ENCODE data around the gene SCCPDH. TPM values are rescaled to one million over a fixed set of nuclear protein-coding genes. Genes with fewer than 3 reads are reported as not detected.

The SCCPDH gene
- total and polyA plus RNA-seq, 3 experiments from 2014 or later, result 20.2 to 41.0 (median 39.5) TPM

DNA sequence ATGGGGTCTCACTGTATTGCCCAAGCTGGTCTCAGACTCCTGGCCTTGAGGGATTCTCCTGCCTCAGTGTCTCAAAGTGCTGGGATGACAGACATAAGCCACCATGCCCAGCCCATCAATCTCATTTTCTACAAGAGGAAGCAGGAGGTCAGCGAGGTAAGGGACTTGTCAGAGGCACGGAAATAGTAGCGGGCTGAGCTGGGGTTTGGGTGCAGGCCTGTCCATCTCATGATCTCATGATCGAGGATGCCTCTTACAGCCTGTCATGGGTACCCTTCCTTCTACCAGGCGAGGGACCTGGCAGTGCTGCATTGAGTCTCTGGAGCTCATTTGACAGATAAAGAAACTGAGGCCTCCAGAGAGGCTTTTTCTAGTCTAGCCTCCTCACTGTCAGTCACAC lies 28.5 kb upstream of the SCCPDH start:
- Mint-ChIP-seq H3K36me3 (peaks cover 0 to 1% (median 0%) of the 10 kb centered on the region in 3 donors), H3K4me3 (no peak overlapping the region), H3K9me3 (peaks cover 4 to 17% (median 6%) of the 10 kb centered on the region in 5 donors), H3K4me1 (peaks cover 5 to 11% (median 6%) of the 10 kb centered on the region in 3 donors), H3K27me3 (no peaks in the 10 kb centered on the region), H3K27ac (peak overlapping the region in 1 of 8 donors; percentile 43)
- no peak overlapping the region for H3K4me3 ChIP-seq (ENCODE audit: low read length)
- DNase-seq, result no peak
- H3K27ac ChIP-seq (ENCODE audit: low read depth, low read length), result no peak overlapping the region
- POLR2A ChIA-PET, result no interaction called here
- H3K4me1 ChIP-seq (ENCODE audit: insufficient read depth, low read length), result peaks cover 5% of the 10 kb centered on the region
- CTCF ChIA-PET, result interaction anchor here (1.1 kb wide), 1 partner anchor 203 kb away, joined by 3 read pairs; no protein-coding TSS in a partner anchor
- H3K36me3 ChIP-seq (ENCODE audit: insufficient read depth, low read length), result no peaks in the 10 kb centered on the region
- H3K27me3 ChIP-seq (ENCODE audit: insufficient read depth, low read length, poor library complexity, severe bottlenecking), result no peaks in the 10 kb centered on the region
- no peaks in the 10 kb centered on the region for H3K9me3 ChIP-seq (ENCODE audit: low read length)

DNA sequence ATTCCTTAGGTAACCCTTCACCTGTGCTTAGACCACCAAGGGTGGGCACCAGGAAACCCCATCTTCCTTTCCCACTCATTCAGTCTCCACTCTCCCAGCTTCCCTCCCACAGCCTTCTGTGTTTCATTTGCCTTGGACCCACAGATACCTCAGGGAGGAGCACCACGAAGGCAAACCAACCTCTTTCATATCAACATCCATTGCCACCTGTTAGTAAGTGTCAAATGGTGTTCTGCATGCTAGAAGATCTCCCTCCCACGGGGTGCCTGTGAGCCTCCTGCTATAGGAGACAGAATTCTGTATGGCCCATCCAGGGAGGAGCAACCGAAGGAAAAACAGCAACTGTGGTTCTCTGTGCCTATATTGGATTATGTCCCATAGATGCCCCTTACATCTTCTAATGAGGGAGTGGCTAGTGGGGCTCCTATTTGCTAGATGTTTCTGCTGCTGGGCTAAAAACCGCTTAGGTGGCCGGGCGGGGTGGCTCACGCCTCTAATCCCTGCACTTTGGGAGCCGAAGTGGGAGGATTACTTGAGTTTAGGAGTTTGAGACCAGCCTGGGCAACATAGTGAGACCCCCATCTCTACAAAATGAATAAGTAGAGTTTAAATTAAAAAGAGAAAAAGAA lies 25.6 kb upstream of the SCCPDH start:
- Histone ChIP-seq H3K9me3 (ENCODE audit: low read length) (no peaks in the 10 kb centered on the region), H3K27me3 (ENCODE audit: insufficient read depth, low read length, poor library complexity, severe bottlenecking) (no peaks in the 10 kb centered on the region), H3K27ac (ENCODE audit: low read depth, low read length) (no peak overlapping the region), H3K36me3 (ENCODE audit: insufficient read depth, low read length) (no peaks in the 10 kb centered on the region), H3K4me3 (ENCODE audit: low read length) (peak overlapping the region; percentile 19), H3K4me1 (ENCODE audit: insufficient read depth, low read length) (peaks cover 5% of the 10 kb centered on the region)
- CTCF ChIA-PET, result no interaction called here
- Mint-ChIP-seq H3K27me3 (peaks cover 1 to 2% of the 10 kb centered on the region in 2 donors), H3K4me1 (peaks cover 5 to 11% (median 6%) of the 10 kb centered on the region in 3 donors), H3K27ac (peak overlapping the region in 2 of 8 donors; percentile 5 to 72), H3K9me3 (peaks cover 0 to 7% (median 4%) of the 10 kb centered on the region in 5 donors), H3K36me3 (peaks cover 0 to 1% (median 0%) of the 10 kb centered on the region in 3 donors), H3K4me3 (peak overlapping the region in 6 of 7 donors; percentile 72 to 82 (median 78))
- DNase-seq, result no peak
- POLR2A ChIA-PET, result no interaction called here

DNA sequence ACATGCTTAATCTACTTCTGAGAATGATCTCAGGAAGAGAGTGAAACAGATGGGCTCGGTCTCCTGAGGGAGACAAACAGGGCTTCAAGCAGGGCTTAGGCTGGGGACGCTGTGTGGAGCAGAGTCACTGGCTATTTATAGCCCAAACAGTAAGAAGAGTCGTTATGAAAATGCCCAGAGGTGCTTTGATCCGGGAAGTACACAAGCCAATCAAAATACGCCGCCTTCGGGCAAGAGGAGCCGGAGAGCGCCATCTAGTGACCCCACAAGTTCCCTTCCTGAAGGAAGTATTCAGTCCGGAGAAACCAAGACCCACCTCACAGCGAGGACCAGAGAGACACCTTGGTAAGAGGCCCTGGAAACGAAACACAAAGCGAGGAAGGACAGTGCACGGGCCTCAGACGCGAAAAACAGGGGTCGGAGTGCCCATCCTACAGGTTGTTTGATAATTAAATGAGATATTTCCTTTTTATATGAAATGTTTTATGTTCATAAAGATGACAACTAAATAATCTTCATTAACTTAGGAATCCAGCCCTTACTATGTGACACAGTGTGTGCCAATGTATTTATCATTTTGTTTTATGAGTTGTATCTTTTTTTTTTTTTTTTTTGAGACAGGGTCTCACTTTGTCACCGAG lies 25.0 kb upstream of the SCCPDH start:
- DNase-seq, result peak; percentile 59 to 85 (median 75)
- Histone ChIP-seq H3K36me3 (ENCODE audit: insufficient read depth, low read length) (no peaks in the 10 kb centered on the region), H3K4me1 (ENCODE audit: insufficient read depth, low read length) (peaks cover 5% of the 10 kb centered on the region), H3K27me3 (ENCODE audit: insufficient read depth, low read length, poor library complexity, severe bottlenecking) (no peaks in the 10 kb centered on the region), H3K4me3 (ENCODE audit: low read length) (peak overlapping the region; percentile 19), H3K9me3 (ENCODE audit: low read length) (no peaks in the 10 kb centered on the region), H3K27ac (ENCODE audit: low read depth, low read length) (no peak overlapping the region)
- peaks cover 5 to 11% (median 6%) of the 10 kb centered on the region in 3 donors for H3K4me1 Mint-ChIP-seq
- POLR2A ChIA-PET, result no interaction called here
- peak overlapping the region in 6 of 8 donors; percentile 0 to 72 (median 8) for H3K27ac Mint-ChIP-seq
- CTCF ChIA-PET, result interaction anchor here (0.7 to 1.6 kb wide), 2 partner anchors 58 to 201 kb away, joined by 3 to 11 read pairs; no protein-coding TSS in a partner anchor
- peak overlapping the region in 6 of 7 donors; percentile 72 to 82 (median 78) for H3K4me3 Mint-ChIP-seq
- peaks cover 2 to 6% of the 10 kb centered on the region in 2 donors for H3K27me3 Mint-ChIP-seq
- peaks cover 0 to 7% (median 4%) of the 10 kb centered on the region in 5 donors for H3K9me3 Mint-ChIP-seq
- H3K36me3 Mint-ChIP-seq, result peaks cover 0 to 1% (median 0%) of the 10 kb centered on the region in 3 donors

DNA sequence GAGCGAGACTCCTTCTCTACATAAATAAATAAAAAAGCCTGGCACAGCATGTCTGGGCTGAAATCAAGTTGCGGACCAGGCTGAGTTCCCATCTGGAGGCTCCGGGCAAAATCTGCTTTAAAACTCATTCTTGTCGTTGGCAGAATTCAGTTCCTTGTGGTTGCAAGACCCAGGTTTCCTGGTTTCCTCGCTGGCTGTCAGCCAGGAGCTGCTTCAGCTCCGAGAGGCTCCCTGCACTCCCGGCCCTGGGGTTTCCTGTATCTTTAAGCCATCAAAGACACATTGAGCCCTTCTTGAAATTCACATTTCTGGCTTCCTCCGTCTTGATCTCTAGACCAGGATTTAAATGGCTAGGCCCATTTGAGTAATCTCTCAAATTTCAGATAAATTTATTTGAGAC lies 20.6 kb upstream of the SCCPDH start:
- Histone ChIP-seq H3K27ac (ENCODE audit: low read depth, low read length) (no peak overlapping the region), H3K9me3 (ENCODE audit: low read length) (no peaks in the 10 kb centered on the region), H3K4me1 (ENCODE audit: insufficient read depth, low read length) (peaks cover 5% of the 10 kb centered on the region), H3K36me3 (ENCODE audit: insufficient read depth, low read length) (no peaks in the 10 kb centered on the region), H3K27me3 (ENCODE audit: insufficient read depth, low read length, poor library complexity, severe bottlenecking) (no peaks in the 10 kb centered on the region), H3K4me3 (ENCODE audit: low read length) (no peak overlapping the region)
- H3K27ac Mint-ChIP-seq, result peak overlapping the region in 1 of 8 donors; percentile 43
- H3K27me3 Mint-ChIP-seq, result peaks cover 6% of the 10 kb centered on the region in 2 donors
- ChIA-PET CTCF (no interaction called here), POLR2A (no interaction called here)
- DNase-seq, result no peak
- no peaks in the 10 kb centered on the region for H3K36me3 Mint-ChIP-seq
- no peaks in the 10 kb centered on the region for H3K9me3 Mint-ChIP-seq
- peaks cover 5 to 7% (median 6%) of the 10 kb centered on the region in 3 donors for H3K4me1 Mint-ChIP-seq
- H3K4me3 Mint-ChIP-seq, result no peak overlapping the region

DNA sequence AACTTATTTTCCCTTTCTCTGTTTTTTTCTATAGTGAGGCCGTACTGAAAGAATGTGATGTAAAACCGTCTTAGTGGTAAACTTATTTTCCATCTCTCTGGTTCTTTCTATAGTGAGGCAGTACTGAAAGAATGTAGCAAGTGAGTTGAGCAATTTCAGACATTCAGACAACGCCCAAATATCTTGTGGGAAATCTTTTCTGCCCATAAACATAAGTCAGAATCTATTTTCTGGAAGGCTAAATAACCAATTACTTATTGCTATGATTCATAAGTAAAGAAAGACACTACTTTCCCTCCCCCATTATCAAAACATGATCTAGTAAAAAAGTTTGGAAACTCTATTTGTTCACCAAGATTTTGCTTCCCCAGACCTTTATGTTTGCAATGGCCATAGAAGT lies 18.8 kb upstream of the SCCPDH start:
- no peaks in the 10 kb centered on the region for H3K9me3 Mint-ChIP-seq
- peaks cover 0 to 7% (median 0%) of the 10 kb centered on the region in 3 donors for H3K36me3 Mint-ChIP-seq
- CTCF ChIA-PET, result no interaction called here
- Histone ChIP-seq H3K9me3 (ENCODE audit: low read length) (no peaks in the 10 kb centered on the region), H3K4me1 (ENCODE audit: insufficient read depth, low read length) (no peaks in the 10 kb centered on the region), H3K27ac (ENCODE audit: low read depth, low read length) (no peak overlapping the region), H3K4me3 (ENCODE audit: low read length) (no peak overlapping the region), H3K27me3 (ENCODE audit: insufficient read depth, low read length, poor library complexity, severe bottlenecking) (no peaks in the 10 kb centered on the region), H3K36me3 (ENCODE audit: insufficient read depth, low read length) (no peaks in the 10 kb centered on the region)
- DNase-seq, result no peak
- no peak overlapping the region for H3K4me3 Mint-ChIP-seq
- H3K27me3 Mint-ChIP-seq, result peaks cover 6% of the 10 kb centered on the region in 2 donors
- H3K4me1 Mint-ChIP-seq, result peaks cover 0 to 8% (median 3%) of the 10 kb centered on the region in 3 donors
- POLR2A ChIA-PET, result no interaction called here
- H3K27ac Mint-ChIP-seq, result no peak overlapping the region

DNA sequence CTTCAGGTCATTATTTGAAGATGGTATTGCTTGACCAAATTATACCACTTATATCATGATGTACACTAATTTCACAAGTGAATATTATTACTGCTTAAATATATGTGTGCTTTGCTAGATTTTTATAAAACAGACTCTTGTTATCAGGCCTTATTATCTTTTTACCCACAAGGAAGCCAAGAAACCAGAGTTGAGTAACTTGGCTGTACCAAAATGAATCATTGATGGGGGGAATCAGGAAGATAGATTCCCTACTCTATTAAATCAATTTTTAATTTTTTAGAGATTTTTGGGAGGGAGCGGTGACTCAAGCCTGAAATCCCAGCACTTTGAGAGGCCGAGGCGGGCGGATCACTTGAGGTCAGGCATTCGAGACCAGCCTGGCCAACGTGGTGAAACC lies 16.0 kb upstream of the SCCPDH start:
- Histone ChIP-seq H3K4me1 (ENCODE audit: insufficient read depth, low read length) (no peaks in the 10 kb centered on the region), H3K36me3 (ENCODE audit: insufficient read depth, low read length) (no peaks in the 10 kb centered on the region), H3K27ac (ENCODE audit: low read depth, low read length) (no peak overlapping the region), H3K9me3 (ENCODE audit: low read length) (no peaks in the 10 kb centered on the region), H3K4me3 (ENCODE audit: low read length) (no peak overlapping the region), H3K27me3 (ENCODE audit: insufficient read depth, low read length, poor library complexity, severe bottlenecking) (no peaks in the 10 kb centered on the region)
- no peak for DNase-seq
- Mint-ChIP-seq H3K9me3 (no peaks in the 10 kb centered on the region), H3K4me1 (peaks cover 0 to 8% (median 3%) of the 10 kb centered on the region in 3 donors), H3K27ac (no peak overlapping the region), H3K27me3 (peaks cover 13 to 19% of the 10 kb centered on the region in 2 donors), H3K4me3 (no peak overlapping the region), H3K36me3 (peaks cover 0 to 10% (median 0%) of the 10 kb centered on the region in 3 donors)
- POLR2A ChIA-PET, result no interaction called here
- CTCF ChIA-PET, result no interaction called here

DNA sequence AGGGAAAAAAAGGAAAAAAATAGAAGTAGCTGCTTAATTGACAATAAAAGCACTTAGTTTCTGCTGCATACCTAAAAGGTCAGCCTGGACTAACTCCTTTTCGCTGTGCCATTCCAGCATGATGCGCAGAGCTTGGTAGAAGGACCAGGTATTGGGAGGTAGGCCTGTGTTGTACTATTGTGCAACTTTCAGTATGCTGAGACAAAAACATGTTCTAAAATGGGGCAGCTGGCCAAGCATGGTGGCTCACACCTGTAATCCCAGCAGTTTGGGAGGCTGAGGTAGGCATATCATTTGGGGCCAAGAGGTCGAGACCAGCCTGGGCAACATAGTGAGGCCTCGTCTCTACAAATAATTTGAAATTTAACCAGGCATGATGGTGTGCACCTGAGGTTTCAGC lies 15.0 kb upstream of the SCCPDH start:
- no peak overlapping the region for H3K27ac ChIP-seq (ENCODE audit: low read depth, low read length)
- H3K27me3 ChIP-seq (ENCODE audit: insufficient read depth, low read length, poor library complexity, severe bottlenecking), result no peaks in the 10 kb centered on the region
- no peaks in the 10 kb centered on the region for H3K36me3 ChIP-seq (ENCODE audit: insufficient read depth, low read length)
- no peaks in the 10 kb centered on the region for H3K4me1 ChIP-seq (ENCODE audit: insufficient read depth, low read length)
- H3K4me1 Mint-ChIP-seq, result peaks cover 0 to 8% (median 3%) of the 10 kb centered on the region in 3 donors
- ChIA-PET POLR2A (no interaction called here), CTCF (interaction anchor here (1.0 kb wide), 1 partner anchor 15 kb away, joined by 4 read pairs; no protein-coding TSS in a partner anchor)
- no peak overlapping the region for H3K4me3 Mint-ChIP-seq
- peaks cover 15 to 18% of the 10 kb centered on the region in 2 donors for H3K27me3 Mint-ChIP-seq
- H3K4me3 ChIP-seq (ENCODE audit: low read length), result no peak overlapping the region
- no peaks in the 10 kb centered on the region for H3K9me3 Mint-ChIP-seq
- H3K27ac Mint-ChIP-seq, result no peak overlapping the region
- no peaks in the 10 kb centered on the region for H3K9me3 ChIP-seq (ENCODE audit: low read length)
- no peak for DNase-seq
- H3K36me3 Mint-ChIP-seq, result peaks cover 0 to 10% (median 0%) of the 10 kb centered on the region in 3 donors

DNA sequence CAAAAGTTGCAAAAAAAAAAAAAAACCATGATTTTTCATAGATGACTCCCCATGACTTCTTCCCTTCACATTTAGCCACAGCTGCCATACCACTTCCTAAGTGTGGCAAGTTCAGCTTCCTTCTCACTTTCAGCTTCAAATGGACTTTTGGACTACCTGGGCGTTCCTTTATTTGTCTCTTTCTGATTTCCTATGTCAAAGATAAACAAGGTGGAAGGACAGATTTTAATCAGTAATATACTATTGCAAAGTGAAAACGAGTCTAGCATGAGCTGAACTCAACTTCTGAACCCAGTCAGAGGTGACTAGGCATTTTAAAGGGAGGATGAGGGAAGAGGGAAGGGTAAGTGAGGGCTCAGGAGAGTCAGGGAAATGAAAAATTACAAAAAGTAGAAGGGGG lies 14.4 kb upstream of the SCCPDH start:
- Histone ChIP-seq H3K36me3 (ENCODE audit: insufficient read depth, low read length) (no peaks in the 10 kb centered on the region), H3K9me3 (ENCODE audit: low read length) (no peaks in the 10 kb centered on the region), H3K4me3 (ENCODE audit: low read length) (no peak overlapping the region), H3K27me3 (ENCODE audit: insufficient read depth, low read length, poor library complexity, severe bottlenecking) (no peaks in the 10 kb centered on the region), H3K4me1 (ENCODE audit: insufficient read depth, low read length) (no peaks in the 10 kb centered on the region), H3K27ac (ENCODE audit: low read depth, low read length) (no peak overlapping the region)
- H3K9me3 Mint-ChIP-seq, result no peaks in the 10 kb centered on the region
- no peak for DNase-seq
- peak overlapping the region in 2 of 8 donors; percentile 28 to 67 for H3K27ac Mint-ChIP-seq
- POLR2A ChIA-PET, result no interaction called here
- CTCF ChIA-PET, result interaction anchor here (1.0 to 1.4 kb wide), 3 partner anchors 15 to 21 kb away, joined by 3 to 4 read pairs (median 3); no protein-coding TSS in a partner anchor
- peaks cover 0 to 8% (median 3%) of the 10 kb centered on the region in 3 donors for H3K4me1 Mint-ChIP-seq
- H3K27me3 Mint-ChIP-seq, result peaks cover 15 to 23% of the 10 kb centered on the region in 2 donors
- peaks cover 0 to 10% (median 0%) of the 10 kb centered on the region in 3 donors for H3K36me3 Mint-ChIP-seq
- H3K4me3 Mint-ChIP-seq, result no peak overlapping the region

Measured in CD8-positive, alpha-beta memory T cell (primary cell).